Fibroblast of mammary gland (primary cell): Measurements from ENCODE around the gene MUTYH.

Experiments used
- DNase-seq: peaks from one replicate; pipeline ENCODE4 v3.0.0-alpha.2; 2010; ENCODE audit warnings: low read depth
- H3K4me3 ChIP-seq: 2 replicates; pipeline ENCODE4 v1.5.1; 2011; ENCODE audit warnings: low read depth, mild to moderate bottlenecking, low read length, moderate library complexity; ENCODE audit not compliant: control insufficient read depth
- CTCF ChIP-seq: conservative IDR thresholded peaks from 2 replicates; pipeline ENCODE4 v1.5.1; 2011; ENCODE audit warnings: low read depth, low read length, inconsistent platforms; ENCODE audit not compliant: control insufficient read depth, insufficient read depth

Gene MUTYH

GRCh38 chr1:45353685-45354084 is 13.4 kb upstream of the MUTYH start:
- no peak for DNase-seq
- no peak for TF ChIP-seq CTCF
- H3K4me3 ChIP-seq: no peak overlapping the region

- TF ChIP-seq CTCF: no peak
- DNase-seq: no peak
- no peak overlapping the region for H3K4me3 ChIP-seq
These were observed 11.3 kb upstream of the MUTYH start for GRCh38 chr1:45351508-45351907.

GRCh38 chr1:45348966-45349677 is 8.9 kb upstream of the MUTYH start:
- TF ChIP-seq CTCF: no peak
- DNase-seq: no peak
- H3K4me3 ChIP-seq: no peak overlapping the region

GRCh38 chr1:45348609-45348965 is 8.3 kb upstream of the MUTYH start:
- H3K4me3 ChIP-seq: no peak overlapping the region
- DNase-seq: no peak
- TF ChIP-seq CTCF: no peak

- no peak for DNase-seq
- no peak overlapping the region for H3K4me3 ChIP-seq
- TF ChIP-seq CTCF: no peak
These were observed 7.8 kb upstream of the MUTYH start for GRCh38 chr1:45348020-45348419.

- DNase-seq: no peak
- no peak overlapping the region for H3K4me3 ChIP-seq
- no peak for TF ChIP-seq CTCF
These were observed 6.2 kb upstream of the MUTYH start for GRCh38 chr1:45346473-45346872.

GRCh38 chr1:45345014-45345413 is 4.8 kb upstream of the MUTYH start:
- no peak for DNase-seq
- no peak for TF ChIP-seq CTCF
- no peak overlapping the region for H3K4me3 ChIP-seq
